ENCODE data around the gene ROMO1. TPM values are rescaled to one million over a fixed set of nuclear protein-coding genes. Genes with fewer than 3 reads are reported as not detected.

The ROMO1 gene
- total RNA-seq (2021): 204 and 207 TPM in 2 replicates
- long read RNA-seq, transcript ROMO1-203 (3 exons, 422 nt): major isoform, 41 of 86 reads
- long read RNA-seq, transcript ROMO1-201 (2 exons, 496 nt): minor isoform, 13 of 86 reads
- long read RNA-seq, transcript ROMO1-204 (3 exons, 498 nt): minor isoform, 29 of 86 reads
- long read RNA-seq, partial matches to known transcripts: 2 of 86 reads
- long read RNA-seq, other reads (novel, unspliced or antisense): 1 of 86 reads

DNA sequence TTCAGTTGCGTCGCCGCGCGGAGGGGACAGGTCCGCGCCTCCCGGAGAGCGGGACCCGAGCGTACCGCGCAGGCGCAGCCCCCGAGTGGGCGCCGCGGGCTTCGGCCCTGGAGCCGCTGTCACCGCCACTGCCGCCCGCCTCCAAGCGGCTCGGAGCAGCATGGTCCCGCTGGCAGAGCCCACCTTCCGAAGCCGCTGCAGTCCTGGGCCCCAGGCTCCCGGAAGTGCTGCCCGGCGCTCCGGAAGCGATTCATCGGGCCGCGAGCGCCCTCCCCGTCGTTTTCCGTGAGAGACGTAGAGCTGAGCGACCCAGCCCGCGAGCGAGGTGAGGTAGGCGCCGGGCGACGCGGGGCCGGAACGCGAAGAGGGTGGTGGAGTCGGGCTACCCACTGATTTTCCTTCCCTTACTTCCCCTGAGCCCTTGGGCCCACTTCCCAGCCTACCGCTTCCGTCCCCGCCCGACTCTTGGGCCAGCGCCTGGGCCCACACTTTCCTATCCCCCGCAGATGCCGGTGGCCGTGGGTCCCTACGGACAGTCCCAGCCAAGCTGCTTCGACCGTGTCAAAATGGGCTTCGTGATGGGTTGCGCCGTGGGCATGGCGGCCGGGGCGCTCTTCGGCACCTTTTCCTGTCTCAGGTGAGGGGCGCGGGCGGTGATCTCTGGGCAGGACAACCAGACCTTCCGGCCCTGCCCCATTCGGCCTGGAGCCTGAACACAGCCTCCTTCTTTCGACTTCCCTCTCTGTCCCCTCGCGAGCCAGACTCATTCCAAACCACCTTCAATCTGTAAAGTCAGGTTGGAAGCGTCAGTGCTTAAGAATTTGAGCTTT is at the start of gene ROMO1, which contains the start of gene NFS1:
Gene ROMO1, plus strand, starts transcription at position 279 of the 830 bp plus-strand sequence. Its CDS starts 228 bp downstream, at position 507.
Gene NFS1, minus strand, starts transcription at position 226 of the 830 bp plus-strand sequence. Its CDS starts 64 bp downstream, at position 162.
- H2BK15ac ChIP-seq (ENCODE audit: low read depth, low read length): no peak within 1 kb of the TSS; the same call in 1 of the 2 replicates
- no CpG with 5 or more reads among the region's 81 CpGs for WGBS (ENCODE audit: extremely low coverage, insufficient read length, low lambda C conversion rate)
- peak within 1 kb of the TSS; percentile 94 for H3K4me2 ChIP-seq (ENCODE audit: insufficient read depth, insufficient read length, low read length)
- peak within 1 kb of the TSS; percentile 87 for H3K9ac ChIP-seq (ENCODE audit: extremely low read depth, insufficient read length, low read length)
- H2BK20ac ChIP-seq (ENCODE audit: low read depth, low read length, poor library complexity, severe bottlenecking): no peak within 1 kb of the TSS
- no peaks in the 10 kb centered on the region for H3K4me1 ChIP-seq (ENCODE audit: insufficient read depth, low read length)
- H3K18ac ChIP-seq (ENCODE audit: insufficient read length, low read depth, low read length): peak within 1 kb of the TSS; percentile 77
- no peaks in the 10 kb centered on the region for H3K27me3 ChIP-seq (ENCODE audit: insufficient read depth, low read length)
- Mint-ChIP-seq H3K27me3 (ENCODE audit: low read depth) (peaks cover 2% of the 10 kb centered on the region; the same call in 1 of the 2 replicates), H3K36me3 (ENCODE audit: insufficient read depth in 1 of 3, low read depth in 3 of 3) (peaks cover 10 to 45% (median 30%) of the 10 kb centered on the region in 3 experiments; a peak in 5 of 7 replicates), H3K9me3 (no peaks in the 10 kb centered on the region), H3K27ac (peak within 1 kb of the TSS; percentile 86 to 99 (median 97)), H3K4me1 (peaks cover 17 to 18% of the 10 kb centered on the region in 2 experiments), H3K4me3 (peak within 1 kb of the TSS; percentile 93 to 97)
- no peak within 1 kb of the TSS for H3T11ph ChIP-seq (ENCODE audit: low read length)
- H3K56ac ChIP-seq (ENCODE audit: insufficient read length, low read depth, low read length): no peak within 1 kb of the TSS
- no peak within 1 kb of the TSS for H3K4ac ChIP-seq (ENCODE audit: low read depth, low read length)
- no peak within 1 kb of the TSS for H4K8ac ChIP-seq (replicated peaks; ENCODE audit: insufficient read length, low read depth, low read length)
- H2AFZ ChIP-seq (ENCODE audit: low read length): no peak within 1 kb of the TSS
- H3K79me1 ChIP-seq (ENCODE audit: insufficient read depth, low read depth, low read length, poor library complexity, severe bottlenecking): no peaks in the 10 kb centered on the region
- peaks cover 8% of the 10 kb centered on the region for H3K23me2 ChIP-seq (ENCODE audit: insufficient read length, low read depth, low read length, poor library complexity, severe bottlenecking)
- H3K79me2 ChIP-seq (ENCODE audit: insufficient read depth, low read length): no peaks in the 10 kb centered on the region
- no peak within 1 kb of the TSS for H2AK5ac ChIP-seq (ENCODE audit: insufficient read length, low read length)
- peak within 1 kb of the TSS; percentile 97 for H3K14ac ChIP-seq (ENCODE audit: insufficient read depth, low read length)
- H2BK120ac ChIP-seq (ENCODE audit: low read depth, low read length, poor library complexity, severe bottlenecking): no peak within 1 kb of the TSS
- TF ChIP-seq, protein P1, sequence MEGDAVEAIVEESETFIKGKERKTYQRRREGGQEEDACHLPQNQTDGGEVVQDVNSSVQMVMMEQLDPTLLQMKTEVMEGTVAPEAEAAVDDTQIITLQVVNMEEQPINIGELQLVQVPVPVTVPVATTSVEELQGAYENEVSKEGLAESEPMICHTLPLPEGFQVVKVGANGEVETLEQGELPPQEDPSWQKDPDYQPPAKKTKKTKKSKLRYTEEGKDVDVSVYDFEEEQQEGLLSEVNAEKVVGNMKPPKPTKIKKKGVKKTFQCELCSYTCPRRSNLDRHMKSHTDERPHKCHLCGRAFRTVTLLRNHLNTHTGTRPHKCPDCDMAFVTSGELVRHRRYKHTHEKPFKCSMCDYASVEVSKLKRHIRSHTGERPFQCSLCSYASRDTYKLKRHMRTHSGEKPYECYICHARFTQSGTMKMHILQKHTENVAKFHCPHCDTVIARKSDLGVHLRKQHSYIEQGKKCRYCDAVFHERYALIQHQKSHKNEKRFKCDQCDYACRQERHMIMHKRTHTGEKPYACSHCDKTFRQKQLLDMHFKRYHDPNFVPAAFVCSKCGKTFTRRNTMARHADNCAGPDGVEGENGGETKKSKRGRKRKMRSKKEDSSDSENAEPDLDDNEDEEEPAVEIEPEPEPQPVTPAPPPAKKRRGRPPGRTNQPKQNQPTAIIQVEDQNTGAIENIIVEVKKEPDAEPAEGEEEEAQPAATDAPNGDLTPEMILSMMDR (conservative IDR thresholded peaks at IDR 0.05): peak; percentile 35; the same call in 2 of the 3 replicates
- no peak within 1 kb of the TSS for H4K91ac ChIP-seq (ENCODE audit: insufficient read length, low read depth, low read length)
- no peak within 1 kb of the TSS for H3K27ac ChIP-seq (ENCODE audit: insufficient read length, low read depth, low read length)
- no peaks in the 10 kb centered on the region for H4K20me1 ChIP-seq (ENCODE audit: control insufficient read depth, insufficient read depth, insufficient read length)
- H2BK12ac ChIP-seq (ENCODE audit: insufficient read length, low read depth, low read length): peak within 1 kb of the TSS; percentile 46
- no peaks in the 10 kb centered on the region for H3K9me3 ChIP-seq (ENCODE audit: control insufficient read depth, low read depth, low read length)
- no peak within 1 kb of the TSS for H3K23ac ChIP-seq (ENCODE audit: insufficient read length, low read depth, low read length)
- H2BK5ac ChIP-seq (ENCODE audit: insufficient read length, low read length): no peak within 1 kb of the TSS
- no peak within 1 kb of the TSS for H4K5ac ChIP-seq (ENCODE audit: insufficient read length, low read depth, low read length)
- peak; percentile 88 for DNase-seq

All from H9 (cell line).